KBM-7 (cell line): ENCODE data around the gene ATP2C1.

Experiments used
- DNase-seq: peaks from one replicate; pipeline ENCODE4 v3.0.0-alpha.2; 2015
- in situ Hi-C: fragments of 300-500 bp; cut with MboI; formaldehyde crosslinking; loops from 2 replicates; pipeline ENCODE4 v1.14.3; 2020; ENCODE audit warnings: low sequenced_read_pairs, low pct_unique_long_range_greater_than_20kb, mixed read lengths

Gene ATP2C1

DNA sequence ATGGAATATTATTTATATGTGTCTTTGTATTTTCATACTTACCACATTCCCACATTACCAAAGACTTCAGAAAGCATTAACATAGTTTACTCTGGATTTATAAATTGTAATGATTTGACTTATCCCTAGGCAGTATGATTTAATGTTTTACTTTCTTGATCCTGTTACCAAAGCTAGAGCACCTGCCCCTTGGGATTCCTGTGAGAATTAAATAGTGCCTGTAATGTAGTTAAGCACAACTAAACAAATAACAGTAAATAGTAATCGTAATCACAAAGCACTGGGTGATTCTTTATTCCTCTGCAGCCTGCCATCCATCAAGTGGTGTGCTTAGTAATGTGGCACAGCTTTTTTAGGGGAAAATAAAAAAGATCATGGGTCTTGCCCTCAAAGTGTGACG lies 39.1 kb downstream of the ATP2C1 start:
- in situ Hi-C loops: no loop called here
- DNase-seq: no peak

DNA sequence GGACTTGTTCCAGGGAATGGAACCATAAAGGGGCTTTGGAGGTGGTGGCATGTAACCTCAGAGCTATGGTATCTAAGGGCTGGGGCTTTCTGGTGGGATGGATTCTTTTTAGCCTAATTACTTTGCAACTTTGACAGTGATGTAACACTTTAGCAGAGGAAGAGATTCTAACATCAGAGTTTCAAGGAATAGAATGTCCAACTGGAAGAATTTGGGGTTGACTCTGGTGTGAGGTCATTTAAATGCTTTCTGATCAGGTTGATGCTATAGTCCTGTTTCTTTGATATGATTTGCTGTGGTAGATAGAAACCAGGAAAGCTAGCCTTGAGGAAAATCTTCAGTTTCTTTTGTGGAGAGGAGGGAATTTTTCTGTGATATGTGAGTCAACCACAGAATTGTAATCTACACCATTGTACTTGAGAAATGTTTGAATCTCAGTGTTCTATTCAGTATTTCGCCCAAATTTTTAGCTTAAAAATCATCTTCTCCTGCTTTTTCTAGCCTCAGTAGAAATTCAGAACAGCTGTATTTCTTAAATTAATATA lies 40.0 kb downstream of the ATP2C1 start:
- no peak for DNase-seq
- in situ Hi-C loops: no loop called here

DNA sequence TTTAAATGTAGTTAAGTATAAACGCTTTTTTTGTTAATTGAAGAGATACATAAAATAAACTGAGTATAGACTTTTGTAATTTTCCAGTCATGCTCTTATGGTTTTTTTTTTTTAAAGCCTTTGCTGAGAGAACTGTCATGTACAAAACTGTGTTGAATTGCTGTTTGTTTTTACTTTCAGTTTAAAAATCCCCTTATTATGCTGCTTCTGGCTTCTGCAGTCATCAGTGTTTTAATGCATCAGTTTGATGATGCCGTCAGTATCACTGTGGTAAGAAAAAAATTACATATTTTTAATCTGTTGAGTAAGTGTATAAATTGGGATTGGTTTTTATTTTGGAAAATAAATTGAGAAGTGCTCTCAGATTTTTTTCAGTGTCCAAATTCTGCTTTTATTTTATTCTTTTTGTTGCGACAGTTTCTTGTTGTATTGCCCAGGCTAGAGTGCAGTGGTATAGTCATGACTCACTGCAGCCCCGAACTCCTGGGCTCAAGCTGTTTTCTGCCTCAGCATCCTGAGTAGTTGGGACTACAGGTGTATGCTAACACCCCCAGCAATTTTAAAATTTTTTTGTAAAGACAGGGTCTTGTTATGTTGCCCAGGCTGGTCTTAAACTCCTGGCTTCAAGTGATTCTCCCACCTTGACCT lies 40.7 kb downstream of the ATP2C1 start:
- in situ Hi-C loops: no loop called here
- no peak for DNase-seq

DNA sequence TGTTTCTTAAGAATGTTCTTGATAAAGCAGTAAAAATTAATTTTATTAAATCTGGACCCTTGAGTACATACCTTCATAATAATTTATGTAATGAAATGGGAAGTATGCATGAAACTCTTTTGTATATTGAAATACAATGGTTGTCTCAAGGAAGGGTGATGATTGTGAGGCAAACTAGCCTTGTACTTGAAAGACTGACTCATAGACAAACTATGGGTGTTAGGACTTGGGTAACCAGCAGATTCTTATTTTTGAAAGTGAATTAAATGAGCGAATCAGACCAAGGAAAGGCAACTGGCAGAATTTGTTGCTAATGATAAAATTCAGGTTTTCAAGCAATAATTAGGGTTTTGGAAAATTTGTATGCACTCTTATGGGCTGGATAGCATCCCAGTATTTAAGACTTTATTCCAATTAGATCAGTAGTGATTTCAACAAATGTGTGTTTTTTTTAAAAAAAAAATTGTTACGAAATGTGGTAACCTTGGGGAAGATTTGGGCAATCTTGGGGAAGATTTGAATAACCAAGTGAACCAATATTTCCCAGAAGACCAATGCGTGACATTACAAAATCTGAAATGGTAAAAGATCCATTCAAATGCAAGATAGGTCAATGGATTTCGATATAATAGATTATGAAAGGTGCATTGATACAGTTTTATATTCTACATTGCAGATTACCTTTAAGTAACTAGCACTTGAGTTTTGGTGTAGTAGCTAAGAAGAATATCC lies 42.0 kb downstream of the ATP2C1 start:
- in situ Hi-C loops: no loop called here
- DNase-seq: no peak

DNA sequence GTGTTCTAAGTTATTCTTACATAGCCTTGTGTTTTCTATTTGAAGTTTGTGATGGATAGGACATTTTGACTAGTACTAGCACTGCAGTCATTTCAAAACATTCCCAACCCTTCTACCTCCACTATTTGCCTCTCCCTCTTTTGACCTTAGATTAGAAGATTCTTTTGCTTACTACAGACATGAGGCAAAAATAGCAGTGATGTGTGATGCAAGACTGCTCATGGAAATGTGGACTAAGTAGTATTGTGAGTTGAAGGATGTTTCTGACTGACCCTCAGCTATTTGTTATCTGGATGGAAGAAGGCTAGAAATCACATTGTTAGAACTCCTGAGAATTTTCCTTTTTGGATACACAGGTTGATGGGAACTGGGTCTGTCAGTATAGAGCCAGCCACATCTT lies 45.9 kb downstream of the ATP2C1 start:
- in situ Hi-C loops: no loop called here
- no peak for DNase-seq

DNA sequence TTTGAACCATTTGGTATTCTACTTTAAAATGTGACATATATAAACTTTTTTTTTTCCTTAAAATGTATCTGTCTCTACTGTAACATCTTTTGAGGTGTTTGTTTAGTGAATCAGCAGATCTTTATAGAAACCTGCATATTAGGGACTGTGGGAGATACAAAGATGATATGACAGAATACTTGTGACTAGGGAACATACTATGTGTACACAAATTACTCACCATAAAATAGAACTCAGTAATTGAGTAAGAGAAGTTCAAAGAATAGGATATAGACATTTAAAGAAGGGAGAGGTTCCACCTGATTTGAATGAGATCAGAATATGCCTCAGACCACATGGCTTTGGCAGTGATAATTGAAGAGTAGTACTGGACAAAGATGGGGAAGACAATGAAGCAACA lies 47.9 kb downstream of the ATP2C1 start:
- in situ Hi-C loops: no loop called here
- DNase-seq: no peak

DNA sequence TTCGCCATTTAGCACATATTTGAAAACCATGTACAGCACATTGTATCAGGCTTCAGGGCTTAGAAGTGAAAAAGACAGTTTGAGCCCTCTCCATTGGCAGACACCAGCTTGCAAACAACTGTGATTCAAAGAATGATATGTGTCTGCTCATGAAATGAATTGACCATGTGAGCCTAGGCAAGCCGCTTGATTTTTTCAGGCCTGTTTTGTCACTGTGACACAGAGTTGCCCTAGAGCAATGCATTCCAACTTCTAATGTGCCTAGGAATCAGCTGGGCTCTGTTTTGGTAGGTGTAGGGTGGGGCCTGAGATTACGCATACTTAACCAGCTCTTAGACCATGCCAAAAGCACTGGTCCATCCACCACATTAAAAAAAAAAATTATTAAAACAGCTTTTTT lies 53.0 kb downstream of the ATP2C1 start:
- DNase-seq: no peak
- in situ Hi-C loops: no loop called here

DNA sequence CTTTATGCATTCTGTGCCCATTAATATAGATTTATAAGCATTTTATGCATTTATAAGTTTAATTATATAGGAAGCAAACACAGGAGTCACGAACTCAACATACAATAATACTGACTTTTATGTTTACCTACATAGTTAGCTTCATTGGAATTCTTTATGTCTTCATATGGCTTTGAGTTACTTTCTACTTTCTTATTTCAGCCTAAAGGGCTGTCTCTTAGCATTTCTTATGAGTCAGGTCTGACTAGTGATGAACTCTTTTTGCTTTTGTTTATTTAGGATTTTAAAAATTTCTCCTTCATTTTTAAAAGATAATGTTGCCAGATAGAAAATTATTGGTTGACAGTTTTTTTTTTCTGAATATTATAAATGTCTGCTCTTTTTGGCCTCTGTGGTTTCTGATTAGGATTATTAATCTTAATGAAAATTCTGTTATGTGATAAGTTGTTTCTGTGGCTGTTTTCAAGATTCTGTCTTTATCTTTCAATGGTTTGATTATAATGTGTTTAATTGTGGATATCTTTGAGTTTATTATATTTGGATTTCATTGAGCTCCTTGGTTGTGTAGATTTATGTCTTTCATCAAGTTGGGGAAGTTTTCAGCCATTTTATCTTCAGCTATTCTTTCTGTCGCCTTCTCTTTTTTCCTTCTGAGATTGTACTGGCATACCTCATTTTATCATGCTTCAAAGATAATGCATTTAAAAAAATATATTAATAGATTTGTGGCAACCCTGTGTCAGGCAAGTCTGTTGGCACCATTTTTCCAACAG lies 54.3 kb downstream of the ATP2C1 start:
- in situ Hi-C loops: no loop called here
- no peak for DNase-seq

DNA sequence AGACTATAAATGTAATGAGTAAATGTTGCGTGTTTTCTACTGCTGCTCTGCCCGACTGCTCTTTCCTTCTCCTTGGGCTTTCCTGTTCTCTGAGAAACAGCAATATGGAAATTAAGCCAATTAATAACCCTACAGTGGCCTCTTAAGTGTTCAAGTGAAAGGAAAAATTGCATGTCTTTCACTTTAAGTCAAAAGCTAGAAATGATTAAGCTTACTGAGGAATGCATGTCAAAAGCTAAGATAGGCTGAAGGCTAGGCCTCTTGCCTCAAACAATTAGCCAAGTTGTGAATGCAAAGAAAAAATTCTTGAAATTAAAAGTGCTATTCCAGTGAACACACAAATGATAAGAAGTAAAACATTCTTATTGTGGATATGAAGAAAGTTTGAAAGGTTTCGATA lies 55.0 kb downstream of the ATP2C1 start:
- DNase-seq: no peak
- in situ Hi-C loops: no loop called here

DNA sequence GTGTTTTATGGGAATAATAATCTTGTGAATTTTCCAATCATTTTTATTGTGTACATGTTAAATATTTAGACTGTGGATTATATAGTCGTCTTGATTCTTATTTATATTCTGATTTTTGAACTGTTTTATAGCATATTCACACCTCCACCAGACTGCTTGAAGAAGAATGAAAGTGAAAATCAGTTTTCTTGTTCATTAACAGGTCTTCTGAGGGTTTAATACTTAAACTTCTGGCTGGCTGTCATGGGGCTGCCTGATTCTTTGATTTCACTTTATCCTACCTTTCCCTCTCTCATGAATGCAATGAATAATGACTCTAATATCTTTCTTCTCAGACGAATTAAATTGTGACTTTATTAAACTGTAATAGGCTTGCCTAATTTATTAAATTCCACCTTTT lies 56.2 kb downstream of the ATP2C1 start:
- in situ Hi-C loops: no loop called here
- no peak for DNase-seq

DNA sequence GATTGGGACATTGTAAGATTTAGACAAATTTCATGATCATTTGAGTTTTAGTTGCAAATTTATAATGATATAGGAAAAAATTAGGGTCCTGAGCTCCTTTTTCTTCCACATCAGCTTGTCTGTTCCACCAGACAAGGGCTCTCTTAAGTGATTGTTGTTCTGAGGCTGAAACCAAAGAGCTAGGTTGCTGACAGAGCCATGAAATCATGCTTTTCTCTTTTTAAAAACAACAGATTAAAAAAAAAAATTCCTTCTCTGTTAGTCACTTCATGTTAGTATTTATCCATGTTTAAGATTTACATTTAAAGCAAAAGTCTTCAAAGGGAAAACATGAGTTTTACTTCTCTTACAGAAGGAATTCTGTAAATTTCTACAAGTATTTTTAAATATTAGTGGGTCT lies 56.8 kb downstream of the ATP2C1 start:
- DNase-seq: no peak
- in situ Hi-C loops: no loop called here

DNA sequence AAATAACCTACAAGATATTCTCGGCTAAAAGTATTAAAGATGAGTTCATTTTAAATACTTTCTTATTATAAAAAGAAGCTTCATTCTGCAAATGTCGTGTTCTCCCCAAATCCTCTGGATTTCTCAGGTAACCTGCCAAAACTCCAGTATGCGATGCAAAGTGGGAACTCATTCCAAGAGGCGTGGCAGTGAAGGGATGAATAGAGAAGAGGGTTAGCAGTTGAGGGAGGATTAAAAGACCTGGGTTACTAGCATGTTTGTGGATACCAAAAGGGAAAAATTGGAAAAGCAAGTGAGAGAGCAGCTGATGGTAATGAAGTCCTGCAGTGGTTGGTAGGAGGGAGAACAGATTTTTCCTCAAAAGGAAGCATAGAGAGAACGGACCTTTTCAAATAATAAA lies 61.6 kb downstream of the ATP2C1 start:
- in situ Hi-C loops: no loop called here
- no peak for DNase-seq

DNA sequence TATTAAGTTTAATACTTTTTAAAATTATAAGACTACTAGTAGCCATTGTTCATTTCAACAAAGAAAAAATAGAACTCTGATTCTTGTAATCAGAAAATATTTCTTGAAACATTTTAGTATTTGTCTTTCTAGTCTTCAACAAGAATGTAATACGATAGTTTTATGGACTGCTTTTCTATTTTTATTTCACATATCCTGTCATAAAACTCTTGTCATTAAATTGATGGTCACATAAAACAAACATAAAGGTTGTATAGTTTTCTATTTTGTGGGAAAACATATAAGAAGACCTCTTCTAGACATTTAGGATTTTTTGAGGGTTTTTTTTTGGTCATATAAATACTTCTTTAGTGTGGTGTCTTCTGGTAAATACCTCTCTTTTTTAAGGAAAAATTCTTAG lies 62.4 kb downstream of the ATP2C1 start:
- DNase-seq: no peak
- in situ Hi-C loops: no loop called here

DNA sequence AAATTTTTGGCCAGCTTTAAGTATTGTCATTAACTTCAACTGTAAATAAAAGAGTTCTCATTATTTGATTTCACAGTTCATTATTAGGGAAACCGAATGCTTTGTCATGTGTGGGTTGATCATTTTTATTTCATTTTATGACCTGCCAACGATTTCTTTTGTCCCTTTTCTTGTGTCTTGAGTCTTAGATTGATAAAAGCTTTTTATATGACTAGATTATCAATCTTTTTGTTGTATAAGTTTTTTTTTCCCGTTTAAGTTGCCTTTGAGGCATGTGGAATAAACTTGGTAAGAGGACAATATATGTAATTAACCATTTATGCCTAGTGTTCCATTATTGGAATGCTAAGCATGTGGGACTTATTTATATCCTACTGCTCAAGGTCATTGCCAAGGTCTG lies 62.8 kb downstream of the ATP2C1 start:
- DNase-seq: no peak
- in situ Hi-C loops: no loop called here

DNA sequence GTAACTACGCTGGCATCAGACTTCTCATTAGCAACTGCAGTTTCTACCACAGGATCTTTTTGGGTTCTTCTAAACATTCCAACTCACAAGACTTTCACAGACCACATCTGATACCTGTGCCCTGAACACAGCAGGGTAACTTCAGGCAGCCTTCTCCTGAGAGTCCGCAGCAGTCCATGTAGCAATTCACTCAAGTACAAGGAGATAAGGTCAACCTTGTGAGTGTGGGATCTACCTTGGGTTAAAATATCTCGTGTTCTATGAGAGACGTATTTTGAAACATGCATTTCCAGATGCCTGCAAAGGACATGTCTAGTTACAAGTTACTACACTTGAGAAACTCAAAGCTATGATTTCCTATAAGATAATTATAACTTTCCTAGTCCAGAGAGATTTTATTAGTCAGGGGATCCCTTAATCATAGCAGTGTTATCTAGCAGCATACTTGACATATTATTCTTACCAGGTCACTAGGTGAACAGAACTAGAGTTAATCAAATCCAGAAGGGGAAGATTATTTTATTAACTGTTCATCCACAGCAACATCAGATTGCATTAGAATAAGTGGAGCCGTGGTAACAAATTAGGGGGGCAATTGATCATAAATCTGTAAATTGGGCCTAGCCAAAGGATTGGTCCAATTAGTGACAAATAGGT lies 66.4 kb downstream of the ATP2C1 start:
- in situ Hi-C loops: no loop called here
- DNase-seq: no peak

DNA sequence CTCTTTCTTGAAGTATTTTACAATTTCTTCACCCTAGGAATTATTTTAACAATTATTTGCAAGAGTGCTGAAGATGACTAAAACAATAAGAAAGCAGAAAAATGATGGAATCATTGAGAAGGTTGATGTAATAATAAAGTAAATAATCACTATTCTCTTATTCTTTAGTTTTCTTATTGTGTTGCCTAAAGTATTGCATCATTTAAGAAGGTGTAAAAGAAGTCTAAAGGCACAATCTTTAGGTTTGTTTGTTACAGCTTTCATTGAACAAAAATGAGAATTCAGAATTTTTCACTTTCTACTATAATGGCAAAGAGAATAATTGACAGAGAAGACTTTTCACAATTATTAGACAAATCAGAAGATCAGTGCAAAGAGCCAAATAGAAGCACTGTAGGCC lies 67.6 kb downstream of the ATP2C1 start:
- no peak for DNase-seq
- in situ Hi-C loops: no loop called here

DNA sequence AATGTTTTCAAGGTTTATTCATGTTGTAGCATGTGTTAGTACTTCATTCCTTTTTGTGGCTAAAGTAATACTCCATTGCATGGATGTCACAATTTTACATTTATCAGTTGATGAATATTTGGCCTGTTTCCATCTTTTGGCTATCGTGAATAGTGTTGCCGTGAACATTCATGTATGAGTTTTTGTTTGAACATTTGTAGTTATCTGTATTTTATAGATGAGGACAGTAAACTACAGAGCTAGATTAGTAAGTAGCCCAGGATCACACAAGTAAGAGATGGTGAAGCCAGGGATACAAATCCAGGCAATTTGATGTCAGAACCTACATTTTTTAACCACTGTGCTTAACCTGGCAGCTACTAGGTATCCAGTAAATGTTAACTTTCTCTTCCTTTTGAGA lies 69.6 kb downstream of the ATP2C1 start:
- no peak for DNase-seq
- in situ Hi-C loops: no loop called here

DNA sequence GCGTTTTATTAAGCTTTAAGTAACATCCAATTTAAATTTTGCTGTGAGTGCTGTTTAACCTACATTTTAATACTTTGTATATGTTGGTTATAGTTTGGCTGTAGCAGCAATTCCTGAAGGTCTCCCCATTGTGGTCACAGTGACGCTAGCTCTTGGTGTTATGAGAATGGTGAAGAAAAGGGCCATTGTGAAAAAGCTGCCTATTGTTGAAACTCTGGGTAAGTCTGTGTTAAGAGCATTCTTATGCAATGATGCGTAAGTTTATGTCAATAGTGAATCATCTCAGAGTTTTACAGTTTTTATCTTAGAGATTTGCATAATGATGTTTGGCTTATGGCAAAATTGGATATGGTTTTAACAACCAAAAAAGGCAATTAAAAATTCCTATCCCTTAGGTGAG lies 70.0 kb downstream of the ATP2C1 start:
- DNase-seq: no peak
- in situ Hi-C loops: no loop called here

DNA sequence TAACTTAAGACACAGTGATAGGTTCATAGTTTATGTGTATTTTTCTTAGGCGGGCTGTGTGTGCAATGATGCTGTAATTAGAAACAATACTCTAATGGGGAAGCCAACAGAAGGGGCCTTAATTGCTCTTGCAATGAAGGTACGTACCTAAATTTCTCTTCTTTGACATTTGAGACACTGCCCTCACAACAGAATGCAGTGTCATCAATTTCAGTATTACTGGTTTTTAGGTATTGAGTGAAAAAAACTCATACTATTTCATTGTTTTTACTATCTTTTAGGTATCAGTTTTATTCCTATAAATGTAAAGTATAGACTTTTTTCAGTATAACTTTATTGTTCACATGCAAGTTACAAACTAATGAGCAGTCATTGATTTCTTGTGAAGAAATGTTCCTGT lies 73.4 kb downstream of the ATP2C1 start:
- in situ Hi-C loops: no loop called here
- no peak for DNase-seq

DNA sequence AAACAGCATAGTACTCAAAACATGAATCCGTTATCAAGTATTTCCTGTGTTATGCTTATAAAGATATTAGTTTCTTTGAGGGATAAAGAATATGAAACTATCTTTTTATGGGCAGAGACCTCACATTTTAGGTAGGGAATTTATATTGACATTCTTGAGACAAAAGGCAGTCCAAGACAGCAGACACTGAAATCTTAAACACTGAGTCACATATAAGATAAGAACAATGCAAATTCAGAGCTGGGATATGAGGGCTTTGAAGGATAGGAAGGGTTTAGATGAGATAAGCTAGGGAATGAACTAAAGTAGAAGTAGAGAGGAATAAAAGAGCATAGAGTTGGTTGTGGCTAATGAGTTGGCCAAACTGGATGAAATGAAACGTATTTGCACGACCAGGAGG lies 74.3 kb downstream of the ATP2C1 start:
- no peak for DNase-seq
- in situ Hi-C loops: no loop called here
